CD4-positive, alpha-beta T cell treated with Interleukin-6 at 100 ng/mL for 8 hours (primary cell): Measurements from ENCODE around the gene DHRS9.
A peak's percentile ranks its signal among the peaks of the same experiment; 100 is the strongest.
"Not testable (repeated sequence)": the region's sequence is repeated elsewhere in the genome, so short reads cannot be mapped to it uniquely, and the experiment has no call there.

Experiments used
- DNase-seq: peaks from one replicate; pipeline ENCODE4 v3.0.0-alpha.2; 2020; ENCODE audit warnings: mixed read lengths, low spot score

The DHRS9 gene

GRCh38 chr2:169136428-169136827 is 67.1 kb downstream of the DHRS9 start:
- DNase-seq, result not testable (repeated sequence)

- DNase-seq, result no peak
Observed at GRCh38 chr2:169136885-169137534, 67.6 kb downstream of the DHRS9 start.

- DNase-seq, result no peak
Observed at GRCh38 chr2:169137924-169138323, 68.6 kb downstream of the DHRS9 start.

GRCh38 chr2:169139145-169139544 is 69.8 kb downstream of the DHRS9 start:
- DNase-seq, result no peak

- no peak for DNase-seq
Observed at GRCh38 chr2:169139993-169140767, 70.8 kb downstream of the DHRS9 start.

- peak; percentile 57 for DNase-seq
Observed at GRCh38 chr2:169141713-169142352, 72.5 kb downstream of the DHRS9 start.

GRCh38 chr2:169143998-169144397 is 74.6 kb downstream of the DHRS9 start:
- DNase-seq, result no peak
